Lung (tissue), 12 donors: ENCODE data around the gene CEP85. TPM values are rescaled to one million over a fixed set of nuclear protein-coding genes. Genes with fewer than 3 reads are reported as not detected.

ENCODE experiments used
- ATAC-seq: fragments of 200-7000 bp; cut with Tn5 transposase; one replicate; pipeline ENCODE4 v1.9.1; 2020; ENCODE audit warnings: moderate number of reproducible peaks; ENCODE audit not compliant: insufficient read depth, low FRiP score
- DNase-seq, 3 donors: peaks; one replicate each; pipeline ENCODE4 v3.0.0-alpha.2; 2013 to 2017
- H3K27ac ChIP-seq, 2 donors: one replicate each; pipeline ENCODE4 v1.5.1; 2013; ENCODE audit warnings: mild to moderate bottlenecking in 2 of 2, moderate library complexity in 2 of 2, control low read depth in 1 of 2, inconsistent platforms in 1 of 2, low read depth in 1 of 2, low read length in 1 of 2
- H3K27me3 ChIP-seq, 3 donors: one replicate each; pipeline ENCODE4 v1.5.1; 2013; ENCODE audit warnings: low read length in 2 of 3; ENCODE audit not compliant: control insufficient read depth in 3 of 3, insufficient read depth in 3 of 3
- H3K36me3 ChIP-seq, 4 donors: one replicate each; pipeline ENCODE4 v1.5.1; 2013; ENCODE audit warnings: low read length in 4 of 4, mild to moderate bottlenecking in 1 of 4, moderate library complexity in 1 of 4; ENCODE audit not compliant: control insufficient read depth in 4 of 4, insufficient read depth in 4 of 4
- H3K4me1 ChIP-seq, 5 donors: one replicate each; pipeline ENCODE4 v1.5.1; 2013; ENCODE audit warnings: low read length in 5 of 5, mild to moderate bottlenecking in 2 of 5, moderate library complexity in 1 of 5; ENCODE audit not compliant: control insufficient read depth in 5 of 5, insufficient read depth in 5 of 5
- H3K4me3 ChIP-seq: one replicate; pipeline ENCODE4 v1.5.1; 2013; ENCODE audit warnings: mild to moderate bottlenecking, control low read depth, moderate library complexity
- H3K9ac ChIP-seq, 2 donors: one replicate each; pipeline ENCODE4 v1.5.1; 2013; ENCODE audit warnings: low read length in 2 of 2, control low read depth in 1 of 2; ENCODE audit not compliant: insufficient read depth in 1 of 2
- H3K9me3 ChIP-seq, 4 donors: one replicate each; pipeline ENCODE4 v1.5.1; 2013; ENCODE audit warnings: low read length in 3 of 4, mild to moderate bottlenecking in 1 of 4, moderate library complexity in 1 of 4; ENCODE audit not compliant: control insufficient read depth in 4 of 4, insufficient read depth in 3 of 4
- WGBS, 2 donors: extraction: QIAGEN DNeasy Blood & Tissue Kit; methylation state at CpG; one replicate each; pipeline ENCODE4 v1.1.7; 2013; 5-methylcytosine and 5-hydroxymethylcytosine counted together
- polyA plus RNA-seq, 2 donors: library from polyadenylated mRNA; stranded (reverse); fragments of 200-250 nt; gene quantifications; one replicate each; pipeline ENCODE4 v1.2.1, GENCODE V29; 2013
- total RNA-seq, 2 donors: library from RNA; depleted of rRNA in 1 of 2; stranded (reverse); fragments of >200 nt in 1 of 2; gene quantifications; one replicate each; pipeline ENCODE4 v1.2.1, GENCODE V29; 2014 to 2021
- TF ChIP-seq, protein P1 (sequence below): IDR thresholded peaks from 2 replicates; pipeline ENCODE4 v1.5.1; 2012; ENCODE audit warnings: mild to moderate bottlenecking; ENCODE audit errors: control extremely low read depth, extremely low read depth
- donor health status: control.
- donor health status: control.
- donor health status: Bipolar disorder and iron deficiency.
- donor health status: healthy.
- donor health status: DM: yes; HTN: yes; CAD: no.

The CEP85 gene
- total and polyA plus RNA-seq, 4 donors, result 5.4 to 10.8 (median 7.8) TPM

- Histone ChIP-seq H3K4me1 (peaks cover 0 to 2% (median 0%) of the 10 kb centered on the region in 5 donors), H3K36me3 (peaks cover 0 to 18% (median 0%) of the 10 kb centered on the region in 4 donors), H3K9ac (no peak overlapping the region), H3K9me3 (no peaks in the 10 kb centered on the region), H3K27ac (no peak overlapping the region), H3K4me3 (no peak overlapping the region), H3K27me3 (no peaks in the 10 kb centered on the region)
- WGBS, 2 donors, result 86 to 89% methylated on average over 11 of the region's 11 CpGs
- TF ChIP-seq, protein P1, sequence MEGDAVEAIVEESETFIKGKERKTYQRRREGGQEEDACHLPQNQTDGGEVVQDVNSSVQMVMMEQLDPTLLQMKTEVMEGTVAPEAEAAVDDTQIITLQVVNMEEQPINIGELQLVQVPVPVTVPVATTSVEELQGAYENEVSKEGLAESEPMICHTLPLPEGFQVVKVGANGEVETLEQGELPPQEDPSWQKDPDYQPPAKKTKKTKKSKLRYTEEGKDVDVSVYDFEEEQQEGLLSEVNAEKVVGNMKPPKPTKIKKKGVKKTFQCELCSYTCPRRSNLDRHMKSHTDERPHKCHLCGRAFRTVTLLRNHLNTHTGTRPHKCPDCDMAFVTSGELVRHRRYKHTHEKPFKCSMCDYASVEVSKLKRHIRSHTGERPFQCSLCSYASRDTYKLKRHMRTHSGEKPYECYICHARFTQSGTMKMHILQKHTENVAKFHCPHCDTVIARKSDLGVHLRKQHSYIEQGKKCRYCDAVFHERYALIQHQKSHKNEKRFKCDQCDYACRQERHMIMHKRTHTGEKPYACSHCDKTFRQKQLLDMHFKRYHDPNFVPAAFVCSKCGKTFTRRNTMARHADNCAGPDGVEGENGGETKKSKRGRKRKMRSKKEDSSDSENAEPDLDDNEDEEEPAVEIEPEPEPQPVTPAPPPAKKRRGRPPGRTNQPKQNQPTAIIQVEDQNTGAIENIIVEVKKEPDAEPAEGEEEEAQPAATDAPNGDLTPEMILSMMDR, result no peak
- DNase-seq (no peak), ATAC-seq (no peak)
Observed at GRCh38 chr1:26293911-26294463, 60.0 kb downstream of the CEP85 start.

GRCh38 chr1:26295194-26296138 lies 61.5 kb downstream of the CEP85 start:
- Histone ChIP-seq H3K27ac (no peak overlapping the region), H3K36me3 (peaks cover 0 to 18% (median 0%) of the 10 kb centered on the region in 4 donors), H3K4me3 (no peak overlapping the region), H3K9ac (no peak overlapping the region), H3K27me3 (no peaks in the 10 kb centered on the region), H3K9me3 (no peaks in the 10 kb centered on the region), H3K4me1 (peaks cover 0 to 2% (median 0%) of the 10 kb centered on the region in 5 donors)
- no peak for DNase-seq
- TF ChIP-seq, protein P1, result no peak
- WGBS, 2 donors, result 86 to 88% methylated on average over 22 of the region's 22 CpGs
- no peak for ATAC-seq

DNA sequence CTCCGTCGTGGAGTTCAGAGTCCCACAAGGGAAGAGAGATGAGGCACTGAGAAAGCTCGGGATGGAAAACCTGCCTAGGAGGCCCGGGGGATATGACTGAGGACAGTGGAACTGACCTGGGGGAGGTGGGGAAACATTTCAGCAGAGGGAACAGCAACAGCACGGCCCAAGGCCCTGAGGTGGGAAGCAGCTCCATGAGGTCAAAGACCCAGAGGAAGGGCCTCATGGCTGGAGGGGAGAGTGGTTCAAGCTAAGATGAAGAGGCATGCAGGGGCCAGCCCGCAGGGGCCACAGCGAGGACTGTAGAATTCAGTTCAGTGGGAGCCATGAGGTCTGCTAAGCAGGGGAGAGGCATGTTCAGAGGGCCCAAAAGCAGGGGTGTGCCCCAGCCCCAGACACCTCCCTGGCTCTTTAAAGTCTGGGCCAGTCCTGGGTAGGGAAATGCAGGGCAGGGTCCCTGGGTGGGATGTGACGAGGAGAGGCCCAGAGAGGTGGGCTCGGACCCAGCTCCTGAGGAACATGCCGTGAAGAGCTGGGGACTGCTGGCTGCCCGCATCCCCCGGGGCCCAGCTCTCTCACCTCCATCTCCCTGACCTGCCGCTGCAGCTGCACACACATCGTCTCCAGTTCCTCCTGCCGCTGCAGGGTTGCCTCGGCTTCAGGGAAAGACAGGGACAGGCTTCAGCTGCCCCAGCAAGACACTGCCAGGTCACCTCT lies 62.5 kb downstream of the CEP85 start:
- no peak overlapping the region for H3K4me3 ChIP-seq
- H3K27ac ChIP-seq, result no peak overlapping the region
- H3K9ac ChIP-seq, result no peak overlapping the region
- no peaks in the 10 kb centered on the region for H3K4me1 ChIP-seq
- peaks cover 0 to 18% (median 0%) of the 10 kb centered on the region in 4 donors for H3K36me3 ChIP-seq
- TF ChIP-seq, protein P1, result no peak
- ATAC-seq (no peak), DNase-seq (no peak)
- no peaks in the 10 kb centered on the region for H3K9me3 ChIP-seq
- no peaks in the 10 kb centered on the region for H3K27me3 ChIP-seq
- WGBS, 2 donors, result 89 to 93% methylated on average over 16 of the region's 16 CpGs
